ENCODE data around the gene SSBP3.

GRCh38 chr1:54270543-54270942 lies 135.7 kb downstream of the SSBP3 start:
- TF ChIP-seq, protein P1, sequence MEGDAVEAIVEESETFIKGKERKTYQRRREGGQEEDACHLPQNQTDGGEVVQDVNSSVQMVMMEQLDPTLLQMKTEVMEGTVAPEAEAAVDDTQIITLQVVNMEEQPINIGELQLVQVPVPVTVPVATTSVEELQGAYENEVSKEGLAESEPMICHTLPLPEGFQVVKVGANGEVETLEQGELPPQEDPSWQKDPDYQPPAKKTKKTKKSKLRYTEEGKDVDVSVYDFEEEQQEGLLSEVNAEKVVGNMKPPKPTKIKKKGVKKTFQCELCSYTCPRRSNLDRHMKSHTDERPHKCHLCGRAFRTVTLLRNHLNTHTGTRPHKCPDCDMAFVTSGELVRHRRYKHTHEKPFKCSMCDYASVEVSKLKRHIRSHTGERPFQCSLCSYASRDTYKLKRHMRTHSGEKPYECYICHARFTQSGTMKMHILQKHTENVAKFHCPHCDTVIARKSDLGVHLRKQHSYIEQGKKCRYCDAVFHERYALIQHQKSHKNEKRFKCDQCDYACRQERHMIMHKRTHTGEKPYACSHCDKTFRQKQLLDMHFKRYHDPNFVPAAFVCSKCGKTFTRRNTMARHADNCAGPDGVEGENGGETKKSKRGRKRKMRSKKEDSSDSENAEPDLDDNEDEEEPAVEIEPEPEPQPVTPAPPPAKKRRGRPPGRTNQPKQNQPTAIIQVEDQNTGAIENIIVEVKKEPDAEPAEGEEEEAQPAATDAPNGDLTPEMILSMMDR (IDR thresholded peaks at IDR 0.05): no peak
- TF ChIP-seq POLR2A (IDR thresholded peaks at IDR 0.05) (no peak), EP300 (IDR thresholded peaks at IDR 0.05) (no peak)

Data from suprapubic skin (tissue), 3 donors.